Lung microvascular endothelial cell (primary cell): ENCODE data around the gene GNMT. TPM values are rescaled to one million over a fixed set of nuclear protein-coding genes. Genes with fewer than 3 reads are reported as not detected.
A peak's percentile ranks its signal among the peaks of the same experiment; 100 is the strongest.
"Not testable (repeated sequence)": the region's sequence is repeated elsewhere in the genome, so short reads cannot be mapped to it uniquely, and the experiment has no call there.

ENCODE experiments used
- DNase-seq, 2 donors: peaks; one replicate each; pipeline versions ENCODE4 v3.0.0 to v3.0.0-alpha.2; 2010; ENCODE audit warnings: low read depth in 2 of 2
- total RNA-seq: library from RNA; depleted of rRNA; stranded (reverse); fragments of >200 nt; gene quantifications from 2 replicates; pipeline ENCODE4 v1.2.1, GENCODE V29; 2014

The GNMT gene
- total RNA-seq, 1 donor from 2014 or later = under 0.01 TPM

DNA sequence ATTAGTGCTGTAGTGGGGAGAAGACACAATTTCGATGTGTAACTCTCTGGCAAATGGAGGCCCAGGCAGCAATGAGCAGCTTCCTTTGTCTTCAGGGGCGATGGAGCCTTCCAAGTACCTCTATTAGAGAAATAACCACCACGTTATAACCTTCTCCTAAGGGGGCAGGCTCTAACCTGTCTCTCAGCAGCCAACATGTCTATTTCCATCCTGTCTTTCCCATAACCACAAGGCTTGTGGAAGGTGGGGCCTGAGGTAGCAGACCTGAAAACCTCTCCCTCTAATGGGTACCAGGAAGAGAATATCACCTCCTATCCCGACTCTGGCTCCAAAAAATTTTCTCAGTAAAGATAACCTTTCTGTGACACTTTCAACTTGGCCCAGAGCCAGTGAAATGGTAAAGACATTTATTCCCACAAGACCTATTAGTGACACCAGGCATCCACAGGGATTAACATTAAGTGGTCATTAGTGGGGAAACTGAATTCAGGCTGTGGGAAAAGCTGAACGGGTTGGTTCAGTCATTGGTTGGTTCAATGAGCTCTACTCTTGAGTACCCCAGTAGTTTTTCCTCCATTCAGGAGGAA lies 14.5 kb downstream of the GNMT start:
- DNase-seq = no peak

GRCh38 chr6:42978487-42978838 lies 17.9 kb downstream of the GNMT start:
- peak in 1 of 2 donors; percentile 28 for DNase-seq

DNA sequence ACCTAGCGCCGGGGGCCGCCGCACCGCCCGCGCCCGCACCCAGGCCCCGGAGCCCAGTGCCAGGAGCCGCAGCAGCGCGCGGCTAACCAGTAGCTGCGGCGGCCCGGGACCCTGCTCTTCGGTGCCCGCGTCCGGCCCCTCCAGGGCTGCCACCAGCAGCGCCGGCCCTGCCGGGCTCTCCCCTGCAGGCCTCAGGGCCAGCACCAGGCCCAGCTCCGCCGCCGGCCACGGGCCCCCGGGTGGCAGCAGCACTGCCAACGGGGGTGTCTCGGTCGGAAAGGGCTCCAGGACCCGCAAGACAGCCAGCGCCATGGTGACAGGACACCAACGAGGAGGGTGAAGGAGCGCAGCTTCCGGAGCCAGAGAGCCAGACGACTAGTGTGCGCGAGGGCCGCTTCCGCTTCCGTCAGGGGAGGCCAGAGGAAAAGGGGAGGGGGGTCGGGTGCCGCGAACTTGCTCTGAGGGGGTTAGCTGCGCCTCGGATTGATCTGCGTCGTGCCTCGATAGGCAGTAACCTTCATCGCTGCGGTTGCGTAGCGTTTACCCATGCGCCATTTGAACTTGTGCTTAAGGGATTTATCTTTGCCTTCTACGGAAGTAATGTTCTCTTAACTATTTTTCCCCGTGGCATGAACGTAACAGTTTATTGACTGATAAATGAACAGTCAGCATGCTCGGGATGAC lies 18.4 kb downstream of the GNMT start, which contains the start of gene PEX6:
Gene PEX6, minus strand, starts transcription at position 343 of the 684 bp plus-strand sequence. Its CDS starts 31 bp downstream, at position 312.
- DNase-seq = peak; percentile 75 to 80

DNA sequence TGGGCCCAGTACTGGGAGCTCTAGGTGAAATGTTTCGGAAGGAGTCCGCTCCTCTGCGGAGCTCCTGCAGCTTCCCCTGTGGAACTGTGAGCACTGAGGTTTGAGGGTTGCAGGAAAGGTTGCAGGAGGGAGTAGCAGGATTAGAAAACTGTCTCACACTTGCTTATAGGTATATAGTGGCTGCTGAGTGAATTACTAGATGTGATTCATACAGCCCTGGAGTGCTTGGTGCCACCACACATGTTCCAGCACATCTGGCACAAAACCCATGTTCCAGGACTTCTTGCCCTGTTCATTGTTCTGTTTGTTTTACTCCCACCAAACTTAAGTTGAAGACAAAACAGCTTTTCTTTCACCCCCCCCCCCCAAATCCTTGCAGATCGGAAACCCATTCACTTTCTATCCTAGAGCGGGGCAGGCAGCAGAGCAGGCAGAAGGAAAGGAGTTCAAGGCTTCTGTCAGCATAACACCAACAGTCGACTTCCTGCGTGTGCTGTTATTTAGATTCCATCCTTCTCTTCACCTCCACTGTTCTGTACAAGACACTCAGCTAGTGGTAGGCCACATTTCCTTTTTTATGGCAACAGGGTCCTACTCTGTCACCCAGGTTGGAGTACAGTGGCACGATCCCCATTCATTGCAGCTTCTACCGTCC lies 19.1 kb downstream of the GNMT start:
- DNase-seq = peak; percentile 44 to 56

GRCh38 chr6:42981836-42982235 lies 21.3 kb downstream of the GNMT start:
- DNase-seq = peak; percentile 29 to 52

- peak; percentile 98 to 99 for DNase-seq
Measured at GRCh38 chr6:42984001-42984923, 23.7 kb downstream of the GNMT start, which contains the start of gene PPP2R5D. TSS of gene PPP2R5D (plus strand) at chr6:42984570. CDS start at chr6:42984678, 108 bp downstream.

GRCh38 chr6:42984924-42985475 lies 24.4 kb downstream of the GNMT start:
- DNase-seq = peak; percentile 9 to 16

- DNase-seq = no peak
Measured at GRCh38 chr6:42987533-42988451, 27.2 kb downstream of the GNMT start.

DNA sequence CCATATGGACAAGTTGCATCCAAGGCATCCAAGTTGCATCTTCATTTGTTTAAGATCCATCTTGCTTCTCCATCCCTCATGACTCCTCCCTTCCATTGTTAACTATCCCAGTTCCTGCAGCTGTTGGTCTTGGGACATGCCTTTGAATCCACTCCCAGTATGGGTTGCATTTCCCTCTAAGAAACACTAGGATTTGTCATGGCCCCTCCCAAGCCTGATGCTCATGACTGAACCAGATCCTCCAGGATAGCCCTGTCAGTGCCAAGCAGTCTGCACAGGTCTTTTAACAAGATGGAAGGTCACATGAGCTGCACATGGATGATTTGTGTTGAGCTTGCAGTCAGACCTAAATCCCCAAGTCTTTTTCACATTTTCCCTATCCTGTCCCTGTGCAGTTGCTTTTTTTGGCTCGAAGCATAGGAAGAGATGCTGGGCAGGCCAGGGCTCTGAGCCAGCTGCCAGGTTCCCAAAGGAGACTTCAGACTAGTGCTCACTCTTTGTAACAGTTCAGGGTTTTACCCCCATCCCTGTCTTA lies 28.0 kb downstream of the GNMT start:
- peak; percentile 40 to 57 for DNase-seq

- DNase-seq = no peak
Measured at GRCh38 chr6:42989923-42990322, 29.4 kb downstream of the GNMT start.

- DNase-seq = no peak
Measured at GRCh38 chr6:42993445-42993844, 32.9 kb downstream of the GNMT start.

DNA sequence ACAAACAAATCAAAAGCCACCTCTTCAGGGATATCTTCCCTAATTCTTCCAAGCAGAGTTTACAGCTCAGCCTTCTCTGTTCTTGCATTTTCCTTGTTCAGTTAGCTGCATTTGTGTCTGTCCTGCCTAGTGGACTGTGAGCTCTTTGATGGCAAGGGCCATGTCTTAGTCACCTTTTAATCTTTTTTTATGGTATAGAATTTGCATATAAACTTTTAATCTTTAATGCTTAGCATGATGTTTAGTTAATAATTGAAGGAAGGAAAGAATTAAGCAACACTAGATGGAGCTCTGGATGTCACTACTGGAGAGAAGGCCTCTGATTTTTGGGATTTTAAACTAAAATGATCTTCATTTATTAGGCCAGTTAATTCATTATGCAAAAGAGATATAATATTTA lies 36.0 kb downstream of the GNMT start:
- no peak for DNase-seq

GRCh38 chr6:42998205-42998604 lies 37.7 kb downstream of the GNMT start:
- DNase-seq = not testable (repeated sequence)

DNA sequence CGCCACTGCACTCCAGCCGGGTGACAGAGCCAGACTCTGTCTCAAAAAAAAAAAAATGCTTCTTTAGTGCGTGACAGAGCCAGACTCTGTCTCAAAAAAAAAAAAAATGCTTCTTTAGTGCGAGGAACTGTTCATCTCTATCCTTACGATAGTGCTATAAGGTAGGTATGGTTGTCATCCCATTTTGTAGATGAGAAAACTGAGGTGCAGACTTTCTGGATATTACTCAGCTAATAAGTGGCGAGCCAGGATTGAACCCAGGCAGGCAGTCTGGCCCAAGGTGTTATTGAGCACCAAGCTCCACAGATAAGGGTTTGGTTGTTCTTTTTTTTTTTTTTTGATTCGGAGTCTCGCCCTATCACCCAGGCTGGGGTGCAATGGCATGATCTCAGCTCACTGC lies 41.3 kb downstream of the GNMT start:
- DNase-seq = no peak

DNA sequence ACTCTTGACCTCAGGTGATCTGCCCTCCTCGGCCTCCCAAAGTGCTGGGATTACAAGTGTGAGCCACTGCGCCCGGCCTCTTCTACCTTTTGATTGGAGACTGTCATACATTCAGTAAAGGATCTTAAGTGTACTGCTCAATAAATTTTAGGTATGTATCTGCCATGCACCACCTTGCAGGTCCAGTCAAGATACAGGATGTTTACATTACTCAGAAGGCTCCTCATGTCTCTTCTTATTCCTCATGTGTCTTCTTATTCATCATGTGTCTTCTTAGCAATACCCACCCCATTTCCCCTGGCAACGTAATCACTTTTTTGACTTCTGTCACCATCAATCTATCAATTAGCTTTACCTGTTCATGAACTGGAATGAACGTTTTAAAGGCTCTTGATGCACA lies 45.3 kb downstream of the GNMT start:
- no peak for DNase-seq

GRCh38 chr6:43006251-43006650 lies 45.7 kb downstream of the GNMT start:
- no peak for DNase-seq

GRCh38 chr6:43007126-43007525 lies 46.6 kb downstream of the GNMT start:
- DNase-seq = no peak

DNA sequence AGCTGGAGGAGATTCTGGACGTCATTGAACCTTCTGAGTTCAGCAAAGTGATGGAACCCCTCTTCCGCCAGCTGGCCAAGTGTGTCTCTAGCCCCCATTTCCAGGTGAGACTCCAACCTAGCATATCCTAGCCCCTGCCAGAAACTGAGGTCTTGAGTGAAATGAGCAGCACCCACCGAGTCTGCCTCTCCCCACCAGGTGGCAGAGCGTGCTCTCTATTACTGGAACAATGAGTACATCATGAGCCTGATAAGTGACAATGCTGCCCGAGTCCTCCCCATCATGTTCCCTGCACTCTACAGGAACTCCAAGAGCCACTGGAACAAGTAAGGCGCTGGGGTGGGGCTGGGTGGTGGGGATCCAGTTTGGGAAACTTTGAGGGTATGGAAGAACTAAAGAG lies 48.6 kb downstream of the GNMT start:
- peak; percentile 56 to 73 for DNase-seq

DNA sequence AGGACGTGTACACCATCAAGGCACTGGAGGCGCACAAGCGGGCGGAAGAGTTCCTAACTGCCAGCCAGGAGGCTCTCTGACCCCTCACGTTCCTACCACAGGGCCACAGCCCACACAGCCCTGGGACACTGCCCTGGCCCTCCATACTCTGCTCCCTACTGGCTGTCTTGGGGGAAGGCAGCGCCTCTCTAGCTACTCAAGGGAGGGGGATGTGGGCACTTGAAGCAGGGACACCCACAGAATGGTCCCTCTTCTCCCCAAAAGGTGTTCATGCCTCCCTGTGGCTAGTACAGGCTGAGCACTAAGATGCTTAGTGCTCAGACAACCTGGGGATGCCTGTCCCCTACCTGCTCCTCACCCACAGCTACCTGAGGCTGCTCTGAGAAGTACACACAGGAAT lies 50.7 kb downstream of the GNMT start:
- DNase-seq = no peak

DNA sequence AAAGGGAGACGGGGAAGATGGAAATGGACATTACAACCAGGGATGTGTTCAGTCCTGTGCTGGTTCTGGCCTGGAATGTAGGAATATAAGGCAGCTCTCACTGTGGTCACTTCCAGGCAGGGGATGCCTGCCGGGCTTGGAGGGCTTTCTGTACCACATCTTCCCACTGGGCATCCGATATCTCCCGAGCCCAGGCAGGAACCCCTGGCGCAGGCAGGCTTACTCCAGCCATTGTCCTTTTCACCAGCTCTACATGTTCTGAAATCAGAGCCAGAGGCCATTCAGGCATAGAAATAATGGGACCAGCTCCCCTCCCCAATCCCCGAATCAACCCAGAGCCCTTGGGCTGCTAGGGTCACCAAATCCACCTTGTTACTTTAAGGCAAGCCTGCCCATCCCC lies 51.8 kb downstream of the GNMT start:
- no peak for DNase-seq
